HL-60 (cell line): Measurements from ENCODE around the gene PRSS27.
"Not testable (repeated sequence)": the region's sequence is repeated elsewhere in the genome, so short reads cannot be mapped to it uniquely, and the experiment has no call there.

Experiments
- CTCF ChIP-seq: IDR thresholded peaks from one replicate; pipeline ENCODE4 v1.5.1; 2011; ENCODE audit warnings: low read length, control low read depth, inconsistent platforms; ENCODE audit not compliant: insufficient read depth
- TF ChIP-seq, protein P1 (sequence below): IDR thresholded peaks from 2 replicates; pipeline ENCODE4 v1.6.1; 2012; ENCODE audit warnings: low read depth; ENCODE audit not compliant: insufficient replicate concordance

DNA sequence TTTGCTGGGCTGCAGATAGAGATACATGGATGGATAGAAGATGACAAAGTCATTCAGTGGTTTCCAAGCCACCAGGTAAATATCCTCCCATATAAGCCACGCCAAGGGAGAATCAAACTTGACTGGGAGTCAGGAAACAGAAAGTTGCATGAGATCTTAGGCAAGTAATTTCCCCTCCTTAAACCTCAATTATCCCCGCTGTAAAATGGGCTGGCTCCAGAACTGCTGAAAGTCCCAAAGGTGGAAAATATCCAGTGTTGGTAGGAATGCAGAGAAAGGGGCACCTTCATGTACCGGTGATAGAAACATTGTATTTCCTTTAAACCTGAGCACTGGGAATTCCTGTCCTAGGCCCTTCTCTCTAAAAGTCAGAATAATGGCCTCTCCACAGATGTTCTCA lies 43.1 kb downstream of the PRSS27 start:
- TF ChIP-seq, protein P1, sequence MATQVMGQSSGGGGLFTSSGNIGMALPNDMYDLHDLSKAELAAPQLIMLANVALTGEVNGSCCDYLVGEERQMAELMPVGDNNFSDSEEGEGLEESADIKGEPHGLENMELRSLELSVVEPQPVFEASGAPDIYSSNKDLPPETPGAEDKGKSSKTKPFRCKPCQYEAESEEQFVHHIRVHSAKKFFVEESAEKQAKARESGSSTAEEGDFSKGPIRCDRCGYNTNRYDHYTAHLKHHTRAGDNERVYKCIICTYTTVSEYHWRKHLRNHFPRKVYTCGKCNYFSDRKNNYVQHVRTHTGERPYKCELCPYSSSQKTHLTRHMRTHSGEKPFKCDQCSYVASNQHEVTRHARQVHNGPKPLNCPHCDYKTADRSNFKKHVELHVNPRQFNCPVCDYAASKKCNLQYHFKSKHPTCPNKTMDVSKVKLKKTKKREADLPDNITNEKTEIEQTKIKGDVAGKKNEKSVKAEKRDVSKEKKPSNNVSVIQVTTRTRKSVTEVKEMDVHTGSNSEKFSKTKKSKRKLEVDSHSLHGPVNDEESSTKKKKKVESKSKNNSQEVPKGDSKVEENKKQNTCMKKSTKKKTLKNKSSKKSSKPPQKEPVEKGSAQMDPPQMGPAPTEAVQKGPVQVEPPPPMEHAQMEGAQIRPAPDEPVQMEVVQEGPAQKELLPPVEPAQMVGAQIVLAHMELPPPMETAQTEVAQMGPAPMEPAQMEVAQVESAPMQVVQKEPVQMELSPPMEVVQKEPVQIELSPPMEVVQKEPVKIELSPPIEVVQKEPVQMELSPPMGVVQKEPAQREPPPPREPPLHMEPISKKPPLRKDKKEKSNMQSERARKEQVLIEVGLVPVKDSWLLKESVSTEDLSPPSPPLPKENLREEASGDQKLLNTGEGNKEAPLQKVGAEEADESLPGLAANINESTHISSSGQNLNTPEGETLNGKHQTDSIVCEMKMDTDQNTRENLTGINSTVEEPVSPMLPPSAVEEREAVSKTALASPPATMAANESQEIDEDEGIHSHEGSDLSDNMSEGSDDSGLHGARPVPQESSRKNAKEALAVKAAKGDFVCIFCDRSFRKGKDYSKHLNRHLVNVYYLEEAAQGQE, result not testable (repeated sequence)
- not testable (repeated sequence) for TF ChIP-seq CTCF
